Kidney (tissue), 14 donors: ENCODE measurements around the gene BCDIN3D. TPM values are rescaled to one million over a fixed set of nuclear protein-coding genes. Genes with fewer than 3 reads are reported as not detected.

Experiments used
- DNase-seq, 5 donors: peaks; one replicate each; pipeline ENCODE4 v3.0.0-alpha.2; 2013 to 2020
- FAIRE-seq: peaks from 2 replicates; lab custom pipeline; 2012; peaks lifted over from hg19 to GRCh38; lab: Jason Lieb, UNC
- H3K27ac ChIP-seq, 2 donors: one replicate each; pipeline ENCODE4 v1.7.0; 2013; ENCODE audit warnings: low read depth in 2 of 2, low read length in 2 of 2, inconsistent platforms in 1 of 2
- H3K27me3 ChIP-seq: one replicate; pipeline ENCODE4 v1.7.1; 2013; ENCODE audit warnings: low read length, inconsistent platforms; ENCODE audit not compliant: control insufficient read depth, insufficient read depth
- H3K36me3 ChIP-seq, 3 donors: one replicate each; pipeline versions ENCODE4 v1.7.0 to v1.7.1; 2013; ENCODE audit warnings: low read length in 3 of 3, control low read depth in 1 of 3, inconsistent platforms in 1 of 3; ENCODE audit not compliant: insufficient read depth in 3 of 3, control insufficient read depth in 2 of 3
- H3K4me1 ChIP-seq, 3 donors: one replicate each; pipeline versions ENCODE4 v1.7.0 to v1.7.1; 2013; ENCODE audit warnings: low read length in 3 of 3, inconsistent platforms in 1 of 3, low read depth in 1 of 3; ENCODE audit not compliant: control insufficient read depth in 2 of 3, insufficient read depth in 2 of 3
- H3K4me3 ChIP-seq, 3 donors: one replicate each; pipeline versions ENCODE4 v1.7.0 to v1.8.1; 2013; ENCODE audit warnings: low read length in 3 of 3, control low read depth in 1 of 3, inconsistent platforms in 1 of 3
- H3K9ac ChIP-seq, 3 donors: one replicate each; pipeline versions ENCODE4 v1.7.0 to v1.7.1; 2013; ENCODE audit warnings: low read length in 3 of 3, control low read depth in 1 of 3, inconsistent platforms in 1 of 3
- H3K9me3 ChIP-seq, 3 donors: one replicate each; pipeline versions ENCODE4 v1.7.0 to v1.7.1; 2013; ENCODE audit warnings: low read length in 3 of 3, control low read depth in 1 of 3, inconsistent platforms in 1 of 3; ENCODE audit not compliant: control insufficient read depth in 2 of 3, insufficient read depth in 1 of 3
- intact Hi-C: fragments of 100-400 bp; cut with DNase I; formaldehyde crosslinking; loops from one replicate; pipeline ENCODE4 v1.11.1; 2022
- polyA plus RNA-seq: library from polyadenylated mRNA; stranded (reverse); fragments of 350-450 nt; fragmentation: Illumina TruSeq; extraction: RNeasy Lipid Tissue Mini Kit (QIAGEN cat#74804); gene quantifications from one replicate; pipeline ENCODE4 v1.2.3, GENCODE V29; 2014; ENCODE audit warnings: low read depth, low replicate concordance; ENCODE audit not compliant: insufficient read depth
- total RNA-seq: library from RNA; stranded (reverse); fragmentation: NEBNext Ultra II Directional; extraction: Animal tissue kit (Norgen Biotek cat#: 25700); gene quantifications from one replicate; pipeline ENCODE4 v1.2.1, GENCODE V29; 2021
- TF ChIP-seq, protein P1 (sequence below): IDR thresholded peaks from 3 replicates; pipeline ENCODE4 v1.5.1; 2012; ENCODE audit warnings: mild to moderate bottlenecking, moderate library complexity, borderline replicate concordance; ENCODE audit not compliant: insufficient read depth; ENCODE audit errors: extremely low read depth
- donor health status: control.
- donor health status: control.
- donor health status: control.
- donor health status: control.
- donor health status: control.
- donor health status: DM: yes; HTN: yes; CAD: no.
- donor health status: Normal renal cell carcinoma (clear cell type).

The BCDIN3D gene
- total and polyA plus RNA-seq, 2 donors from 2014 or later, result 4.6 to 5.1 TPM

DNA sequence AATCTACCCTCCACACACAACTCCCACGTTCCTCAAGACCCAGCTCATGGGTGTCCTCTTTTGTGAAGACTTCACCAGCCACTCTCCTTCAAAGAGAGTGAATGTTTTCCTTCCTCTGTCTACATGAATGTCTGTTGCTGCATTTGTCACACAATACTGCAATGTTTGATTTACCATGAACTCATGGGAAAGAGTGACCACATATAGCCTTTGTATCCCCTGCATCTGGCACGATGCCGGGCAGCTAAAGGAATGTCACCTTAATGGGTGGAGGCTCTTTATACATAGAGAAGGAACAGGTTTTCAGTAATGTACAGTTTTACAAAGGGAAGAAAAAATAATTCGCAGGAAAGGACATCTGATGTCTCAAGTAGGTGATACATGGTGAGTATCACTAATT lies 12.1 kb upstream of the BCDIN3D start:
- no peaks in the 10 kb centered on the region for H3K9me3 ChIP-seq
- H3K27me3 ChIP-seq, result no peaks in the 10 kb centered on the region
- TF ChIP-seq, protein P1, sequence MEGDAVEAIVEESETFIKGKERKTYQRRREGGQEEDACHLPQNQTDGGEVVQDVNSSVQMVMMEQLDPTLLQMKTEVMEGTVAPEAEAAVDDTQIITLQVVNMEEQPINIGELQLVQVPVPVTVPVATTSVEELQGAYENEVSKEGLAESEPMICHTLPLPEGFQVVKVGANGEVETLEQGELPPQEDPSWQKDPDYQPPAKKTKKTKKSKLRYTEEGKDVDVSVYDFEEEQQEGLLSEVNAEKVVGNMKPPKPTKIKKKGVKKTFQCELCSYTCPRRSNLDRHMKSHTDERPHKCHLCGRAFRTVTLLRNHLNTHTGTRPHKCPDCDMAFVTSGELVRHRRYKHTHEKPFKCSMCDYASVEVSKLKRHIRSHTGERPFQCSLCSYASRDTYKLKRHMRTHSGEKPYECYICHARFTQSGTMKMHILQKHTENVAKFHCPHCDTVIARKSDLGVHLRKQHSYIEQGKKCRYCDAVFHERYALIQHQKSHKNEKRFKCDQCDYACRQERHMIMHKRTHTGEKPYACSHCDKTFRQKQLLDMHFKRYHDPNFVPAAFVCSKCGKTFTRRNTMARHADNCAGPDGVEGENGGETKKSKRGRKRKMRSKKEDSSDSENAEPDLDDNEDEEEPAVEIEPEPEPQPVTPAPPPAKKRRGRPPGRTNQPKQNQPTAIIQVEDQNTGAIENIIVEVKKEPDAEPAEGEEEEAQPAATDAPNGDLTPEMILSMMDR, result no peak
- H3K4me3 ChIP-seq, result no peak overlapping the region
- no peak overlapping the region for H3K27ac ChIP-seq
- no peaks in the 10 kb centered on the region for H3K36me3 ChIP-seq
- intact Hi-C loops, result no loop called here
- FAIRE-seq, result no peak
- no peak overlapping the region for H3K9ac ChIP-seq
- no peaks in the 10 kb centered on the region for H3K4me1 ChIP-seq
- no peak for DNase-seq

DNA sequence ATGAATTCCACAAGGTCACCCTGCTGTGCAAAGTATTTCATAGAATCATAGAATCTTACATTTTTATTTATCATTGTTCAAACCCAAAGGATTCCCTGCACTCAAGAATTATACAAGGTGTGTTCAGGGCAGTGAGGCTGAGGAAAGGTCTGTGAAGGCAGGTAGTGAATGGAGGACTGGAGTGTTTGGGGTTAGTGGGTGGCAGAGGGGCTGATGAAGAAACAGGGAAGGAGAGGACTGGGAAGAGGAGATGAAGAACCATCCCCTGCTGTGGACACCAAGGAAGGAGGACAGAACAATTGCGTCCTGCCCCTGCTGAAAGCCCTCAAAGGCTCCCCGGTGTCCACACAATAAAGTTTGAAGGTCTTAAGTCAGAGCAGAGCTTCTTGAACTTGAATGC lies 10.8 kb upstream of the BCDIN3D start:
- Histone ChIP-seq H3K9me3 (no peaks in the 10 kb centered on the region), H3K36me3 (no peaks in the 10 kb centered on the region), H3K4me1 (no peaks in the 10 kb centered on the region), H3K27me3 (no peaks in the 10 kb centered on the region), H3K9ac (no peak overlapping the region), H3K27ac (no peak overlapping the region), H3K4me3 (no peak overlapping the region)
- no peak for FAIRE-seq
- intact Hi-C loops, result no loop called here
- no peak for DNase-seq
- TF ChIP-seq, protein P1, result no peak

DNA sequence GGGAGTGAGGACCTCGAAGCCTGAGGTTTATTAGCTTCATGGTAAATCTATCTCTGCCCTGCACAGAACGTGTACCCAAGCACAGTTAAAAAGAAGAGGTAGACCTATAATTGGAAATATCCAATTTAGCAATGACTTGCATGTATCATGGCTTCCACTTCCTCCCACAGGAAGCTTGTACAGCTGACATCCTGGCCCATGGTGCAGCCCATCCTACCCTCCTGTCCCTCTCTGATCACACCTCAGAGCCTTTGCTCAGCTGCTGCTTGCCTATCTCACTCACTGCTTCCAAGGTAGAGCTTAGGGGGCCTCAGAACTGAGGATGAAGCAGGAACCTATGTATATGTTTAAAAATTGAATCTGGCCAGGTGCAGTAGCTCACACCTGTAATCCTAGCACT lies 4.3 kb upstream of the BCDIN3D start:
- H3K9ac ChIP-seq, result no peak overlapping the region
- FAIRE-seq, result no peak
- H3K27me3 ChIP-seq, result no peaks in the 10 kb centered on the region
- no peak overlapping the region for H3K27ac ChIP-seq
- TF ChIP-seq, protein P1, result no peak
- no peak overlapping the region for H3K4me3 ChIP-seq
- peaks cover 0 to 3% (median 0%) of the 10 kb centered on the region in 3 donors for H3K4me1 ChIP-seq
- no peaks in the 10 kb centered on the region for H3K36me3 ChIP-seq
- DNase-seq, result no peak
- intact Hi-C loops, result no loop called here
- H3K9me3 ChIP-seq, result no peaks in the 10 kb centered on the region

DNA sequence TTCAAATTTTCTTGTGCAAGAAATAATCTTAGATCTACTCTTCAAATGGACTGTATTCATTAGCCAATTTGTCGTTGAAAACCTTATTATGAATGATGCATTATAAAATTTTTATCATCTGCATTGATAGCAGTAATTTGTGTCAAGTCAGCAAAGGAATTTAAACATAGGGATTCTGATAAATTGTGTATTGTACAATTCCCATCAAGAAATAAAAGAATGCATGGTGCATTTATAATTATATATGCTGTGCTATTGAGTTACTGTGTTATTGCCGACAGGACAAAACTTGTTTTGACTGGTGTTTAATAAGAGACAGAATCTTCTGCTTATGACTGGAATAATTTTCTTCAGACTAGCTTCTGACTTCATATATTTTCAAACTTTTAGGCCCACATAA lies 3.1 kb upstream of the BCDIN3D start:
- FAIRE-seq (no peak), DNase-seq (no peak)
- H3K27me3 ChIP-seq, result no peaks in the 10 kb centered on the region
- H3K9me3 ChIP-seq, result no peaks in the 10 kb centered on the region
- peaks cover 4 to 7% (median 5%) of the 10 kb centered on the region in 3 donors for H3K4me1 ChIP-seq
- intact Hi-C loops, result no loop called here
- H3K9ac ChIP-seq, result no peak overlapping the region
- H3K36me3 ChIP-seq, result no peaks in the 10 kb centered on the region
- no peak overlapping the region for H3K4me3 ChIP-seq
- H3K27ac ChIP-seq, result no peak overlapping the region
- TF ChIP-seq, protein P1, result no peak
